IMR-90 (cell line): ENCODE results near the gene FGGY. TPM values are rescaled to one million over a fixed set of nuclear protein-coding genes. Genes with fewer than 3 reads are reported as not detected.
A peak's percentile ranks its signal among the peaks of the same experiment; 100 is the strongest.

Experiments
- ATAC-seq: fragments of 200-7000 bp; cut with Tn5 transposase; 2 replicates; pipeline ENCODE4 v1.9.1; 2020; ENCODE audit warnings: low read depth, mild to moderate bottlenecking, moderate library complexity
- BruUV-seq: library from RNA; stranded (reverse); fragments of 400-500 nt; replicated peaks from 2 replicates; lab custom pipeline; 2021; lab: Mats Ljungman, UMichigan
- CTCF ChIA-PET: fragments of 300-600 bp; formaldehyde crosslinking; extraction: SDS; loops from one replicate; lab custom pipeline; 2021; ENCODE audit warnings: antibody characterized with exemption; lab: Yijun Ruan, JAX
- POLR2A ChIA-PET: fragments of 300-600 bp; sonication (Branson Sonifier 250); formaldehyde crosslinking; loops from one replicate; lab custom pipeline; 2022; ENCODE audit warnings: antibody characterized with exemption; ENCODE audit not compliant: unreplicated experiment; lab: Charles Lee
- DNase-seq: peaks from one replicate; pipeline ENCODE4 v3.0.0; 2013
- H2AFZ ChIP-seq: replicated peaks from 2 replicates; pipeline ENCODE3; 2013; ENCODE audit warnings: low read length, mild to moderate bottlenecking; ENCODE audit not compliant: poor library complexity
- H2AK5ac ChIP-seq: 2 replicates; pipeline ENCODE4 v1.6.1; 2013; ENCODE audit warnings: low read depth, low read length, inconsistent platforms
- H2AK9ac ChIP-seq: replicated peaks from 2 replicates; pipeline ENCODE3; 2013; ENCODE audit warnings: mild to moderate bottlenecking, low read depth, low read length, moderate library complexity; ENCODE audit not compliant: poor library complexity
- H2BK120ac ChIP-seq: 2 replicates; pipeline ENCODE4 v1.6.1; 2013; ENCODE audit warnings: low read depth, low read length, inconsistent platforms
- H2BK15ac ChIP-seq: 3 replicates; pipeline ENCODE4 v1.6.1; 2013; ENCODE audit warnings: low read depth, low read length, inconsistent platforms
- H2BK20ac ChIP-seq: 2 replicates; pipeline ENCODE4 v1.6.1; 2013; ENCODE audit warnings: low read depth, mild to moderate bottlenecking, inconsistent platforms, low read length, moderate library complexity
- H2BK5ac ChIP-seq: 2 replicates; pipeline ENCODE4 v1.6.1; 2013; ENCODE audit warnings: mild to moderate bottlenecking, low read depth, low read length, inconsistent platforms; ENCODE audit not compliant: poor library complexity, severe bottlenecking
- H3K14ac ChIP-seq: replicated peaks from 2 replicates; pipeline ENCODE4 v1.6.1; 2013; ENCODE audit warnings: low read depth, low read length, inconsistent platforms
- H3K18ac ChIP-seq: 2 replicates; pipeline ENCODE4 v1.6.1; 2013; ENCODE audit warnings: low read depth, low read length, control low read depth
- H3K23ac ChIP-seq: 2 replicates; pipeline ENCODE4 v1.6.1; 2013; ENCODE audit warnings: low read depth, low read length, inconsistent platforms
- H3K27ac ChIP-seq: 2 replicates; pipeline ENCODE4 v1.5.1; 2013; ENCODE audit warnings: mild to moderate bottlenecking, control low read depth, low read length; ENCODE audit not compliant: insufficient read depth
- H3K27me3 ChIP-seq: 2 replicates; pipeline ENCODE4 v1.6.1; 2013; ENCODE audit warnings: low read length; ENCODE audit not compliant: control insufficient read depth, insufficient read depth
- H3K36me3 ChIP-seq: 2 replicates; pipeline ENCODE4 v1.6.1; 2013; ENCODE audit warnings: low read length, mixed read lengths; ENCODE audit not compliant: control insufficient read depth, insufficient read depth
- H3K4ac ChIP-seq: 2 replicates; pipeline ENCODE4 v1.6.1; 2013; ENCODE audit warnings: low read depth, low read length, inconsistent platforms
- H3K4me1 ChIP-seq: 2 replicates; pipeline ENCODE4 v1.6.1; 2013; ENCODE audit warnings: low read length, mixed read lengths; ENCODE audit not compliant: control insufficient read depth, insufficient read depth
- H3K4me2 ChIP-seq: 2 replicates; pipeline ENCODE4 v1.6.1; 2013; ENCODE audit warnings: low read depth, mild to moderate bottlenecking, control low read depth, low read length, moderate library complexity
- H3K4me3 ChIP-seq: 2 replicates; pipeline ENCODE4 v1.5.1; 2013; ENCODE audit warnings: low read depth, mild to moderate bottlenecking, control low read depth, low read length, moderate library complexity; ENCODE audit not compliant: insufficient read depth
- H3K56ac ChIP-seq: 2 replicates; pipeline ENCODE4 v1.6.1; 2013; ENCODE audit warnings: low read length, inconsistent platforms; ENCODE audit not compliant: insufficient read depth; ENCODE audit errors: extremely low read depth
- H3K79me1 ChIP-seq, 2 experiments: 2 replicates each; pipeline ENCODE4 v1.6.1; 2013; ENCODE audit warnings: low read length in 2 of 2, inconsistent platforms in 1 of 2, low read depth in 1 of 2
- H3K9ac ChIP-seq: 2 replicates; pipeline ENCODE4 v1.6.1; 2013; ENCODE audit warnings: low read depth, low read length, control low read depth
- H3K9me1 ChIP-seq: 2 replicates; pipeline ENCODE4 v1.6.1; 2013; ENCODE audit warnings: low read length, inconsistent platforms; ENCODE audit not compliant: insufficient read depth
- H3K9me3 ChIP-seq: 2 replicates; pipeline ENCODE4 v1.6.1; 2013; ENCODE audit warnings: low read length; ENCODE audit not compliant: control insufficient read depth, insufficient read depth
- H4K20me1 ChIP-seq: 2 replicates; pipeline ENCODE4 v1.6.1; 2013; ENCODE audit warnings: low read length, inconsistent platforms; ENCODE audit not compliant: insufficient read depth
- H4K5ac ChIP-seq: 2 replicates; pipeline ENCODE4 v1.6.1; 2013; ENCODE audit warnings: mild to moderate bottlenecking, low read depth, low read length, control low read depth
- H4K8ac ChIP-seq, 2 experiments: 2 replicates each; pipeline ENCODE4 v1.6.1; 2013; ENCODE audit warnings: low read depth in 2 of 2, low read length in 2 of 2, control low read depth in 1 of 2, inconsistent platforms in 1 of 2
- H4K91ac ChIP-seq: 2 replicates; pipeline ENCODE4 v1.6.1; 2013; ENCODE audit warnings: low read depth, low read length, inconsistent platforms; ENCODE audit not compliant: insufficient read depth
- BHLHE40 ChIP-seq: fragments of 150-350 bp; IDR thresholded peaks from 2 replicates; pipeline ENCODE4 v1.6.1; 2016; ENCODE audit warnings: mild to moderate bottlenecking, low read depth, low read length
- CEBPB ChIP-seq: IDR thresholded peaks from 2 replicates; pipeline ENCODE4 v1.6.1; 2012; ENCODE audit warnings: low read depth, low read length, improper control_type of control experiment
- CHD1 ChIP-seq: IDR thresholded peaks from 2 replicates; pipeline ENCODE4 v1.6.1; 2012; ENCODE audit warnings: low read depth, low read length, improper control_type of control experiment
- ELK1 ChIP-seq: fragments of 150-350 bp; IDR thresholded peaks from 2 replicates; pipeline ENCODE4 v1.6.1; 2016; ENCODE audit warnings: low read depth, mild to moderate bottlenecking, low read length, moderate library complexity, borderline replicate concordance
- FOS ChIP-seq: fragments of 150-350 bp; IDR thresholded peaks from 2 replicates; pipeline ENCODE4 v1.6.1; 2016; ENCODE audit warnings: low read depth, low read length
- MAFK ChIP-seq: IDR thresholded peaks from 2 replicates; pipeline ENCODE4 v1.6.1; 2012; ENCODE audit warnings: low read depth, low read length, improper control_type of control experiment
- MAZ ChIP-seq: IDR thresholded peaks from 2 replicates; pipeline ENCODE4 v1.6.1; 2012; ENCODE audit warnings: low read depth, mild to moderate bottlenecking, low read length, improper control_type of control experiment, moderate library complexity, borderline replicate concordance
- NFE2L2 ChIP-seq: fragments of 150-350 bp; IDR thresholded peaks from 2 replicates; pipeline ENCODE4 v1.6.1; 2016; ENCODE audit warnings: low read depth, mild to moderate bottlenecking, low read length
- POLR2A ChIP-seq: IDR thresholded peaks from 2 replicates; pipeline ENCODE4 v1.6.1; 2012; ENCODE audit warnings: mild to moderate bottlenecking, low read depth, low read length
- RAD21 ChIP-seq: IDR thresholded peaks from 2 replicates; pipeline ENCODE4 v1.6.1; 2012; ENCODE audit warnings: low read length, improper control_type of control experiment
- RCOR1 ChIP-seq: IDR thresholded peaks from 2 replicates; pipeline ENCODE4 v1.6.1; 2012; ENCODE audit warnings: mild to moderate bottlenecking, low read length, improper control_type of control experiment; ENCODE audit not compliant: insufficient replicate concordance
- RFX5 ChIP-seq: IDR thresholded peaks from 2 replicates; pipeline ENCODE4 v1.8.0; 2012; ENCODE audit warnings: low read depth, mild to moderate bottlenecking, low read length, moderate library complexity
- SMC3 ChIP-seq: fragments of 150-350 bp; IDR thresholded peaks from 2 replicates; pipeline ENCODE4 v1.6.1; 2016; ENCODE audit warnings: low read depth, mild to moderate bottlenecking, antibody characterized with exemption, low read length, moderate library complexity
- USF2 ChIP-seq: fragments of 150-350 bp; IDR thresholded peaks from 2 replicates; pipeline ENCODE4 v1.6.1; 2017; ENCODE audit warnings: mild to moderate bottlenecking, antibody characterized with exemption, low read length, low read depth
- WGBS, 2 experiments: methylation state at CpG; one replicate each; pipeline versions ENCODE4 v1.1.5 to v1.1.7; 2013; ENCODE audit warnings: missing lambda C conversion rate in 2 of 2; ENCODE audit not compliant: insufficient read length in 1 of 2; ENCODE audit errors: extremely low coverage in 2 of 2; 5-methylcytosine and 5-hydroxymethylcytosine counted together
- dilution Hi-C: fragments of 300-500 bp; cut with HindIII; formaldehyde crosslinking; loops from one replicate; pipeline ENCODE4 v1.14.3; 2018; ENCODE audit warnings: low sequenced_read_pairs; ENCODE audit not compliant: unreplicated experiment
- in situ Hi-C: fragments of 300-500 bp; cut with MboI; formaldehyde crosslinking; loops from 3 replicates; pipeline ENCODE4 v1.14.3; 2019; ENCODE audit warnings: low sequenced_read_pairs, inconsistent platforms, mixed read lengths
- intact Hi-C: fragments of 100-400 bp; cut with micrococcal nuclease; formaldehyde crosslinking; loops from 2 replicates; pipeline ENCODE4 v1.10.0; 2022
- polyA plus RNA-seq, 3 experiments: library from polyadenylated mRNA; depleted of rRNA; stranded (reverse); fragments of >200 nt; gene quantifications; 2 replicates each; pipeline ENCODE4 v1.2.3, GENCODE V29; 2012; ENCODE audit warnings: low replicate concordance in 1 of 3
- total RNA-seq: library from RNA; depleted of rRNA; stranded (reverse); fragments of >200 nt; gene quantifications from 2 replicates; pipeline ENCODE4 v1.2.3, GENCODE V29; 2012
- TF ChIP-seq, protein P1 (sequence below): conservative IDR thresholded peaks from 2 replicates; pipeline ENCODE4 v1.5.1; 2012; ENCODE audit warnings: mild to moderate bottlenecking, low read depth, low read length, improper control_type of control experiment

The FGGY gene
- total and polyA plus RNA-seq, 2 of the 4 experiments (the other 2 are of a cell fraction): 5.6 to 14.0 TPM

- Histone ChIP-seq H4K8ac (peak overlapping the region in 1 of 2 experiments; percentile 50; a peak in 2 of 4 replicates), H2BK120ac (peak overlapping the region; percentile 60; the same call in 1 of the 2 replicates), H3K4me3 (no peak overlapping the region), H2BK5ac (no peak overlapping the region), H4K91ac (0 out of 2 replicates have a peak overlapping the region, but pooled peaks have one; percentile 33), H3K4ac (peak overlapping the region; percentile 65), H3K56ac (no peak overlapping the region), H3K36me3 (no peaks in the 10 kb centered on the region), H3K9ac (no peak overlapping the region), H3K27me3 (no peaks in the 10 kb centered on the region; the same call in 1 of the 2 replicates), H4K20me1 (no peaks in the 10 kb centered on the region), H4K5ac (no peak overlapping the region), H2AFZ (no peak overlapping the region), H3K18ac (no peak overlapping the region), H2BK15ac (peak overlapping the region; percentile 57; the same call in 2 of the 3 replicates), H2AK5ac (0 out of 2 replicates have a peak overlapping the region, but pooled peaks have one; percentile 56), H3K4me2 (0 out of 2 replicates have a peak overlapping the region, but pooled peaks have one; percentile 19), H3K9me3 (no peaks in the 10 kb centered on the region; the same call in 1 of the 2 replicates), H3K4me1 (no peaks in the 10 kb centered on the region; the same call in 1 of the 2 replicates), H3K14ac (no peak overlapping the region), H2BK20ac (peak overlapping the region; percentile 61), H3K79me1 (no peaks in the 10 kb centered on the region), H2AK9ac (no peak overlapping the region), H3K27ac (peak overlapping the region; percentile 14; the same call in 1 of the 2 replicates), H3K9me1 (no peaks in the 10 kb centered on the region), H3K23ac (no peak overlapping the region)
- in situ Hi-C loops: no loop called here
- WGBS, 2 experiments: no CpG with 5 or more reads among the region's 5 CpGs
- dilution Hi-C loops: no loop called here
- ATAC-seq: peak; percentile 80
- DNase-seq: peak; percentile 98
- no TSS peak for BruUV-seq
- intact Hi-C loops: no loop called here
- ChIA-PET CTCF (interaction anchor here (0.7 kb wide), 1 partner anchor 208 kb away, joined by 3 read pairs; no protein-coding TSS in a partner anchor), POLR2A (no interaction called here)
- no peak for TF ChIP-seq RFX5
- peak; percentile 49; the same call in 1 of the 2 replicates for TF ChIP-seq CEBPB
- TF ChIP-seq CHD1: no peak
- TF ChIP-seq MAFK: 0 out of 2 replicates have a peak, but pooled peaks have one; percentile 3
- no peak for TF ChIP-seq NFE2L2
- TF ChIP-seq ELK1: no peak
- TF ChIP-seq RCOR1: no peak
- 0 out of 2 replicates have a peak, but pooled peaks have one; percentile 13 for TF ChIP-seq SMC3
- no peak; the same call in 1 of the 2 replicates for TF ChIP-seq FOS
- TF ChIP-seq BHLHE40: no peak
- peak; percentile 53; the same call in 1 of the 2 replicates for TF ChIP-seq MAZ
- TF ChIP-seq, protein P1, sequence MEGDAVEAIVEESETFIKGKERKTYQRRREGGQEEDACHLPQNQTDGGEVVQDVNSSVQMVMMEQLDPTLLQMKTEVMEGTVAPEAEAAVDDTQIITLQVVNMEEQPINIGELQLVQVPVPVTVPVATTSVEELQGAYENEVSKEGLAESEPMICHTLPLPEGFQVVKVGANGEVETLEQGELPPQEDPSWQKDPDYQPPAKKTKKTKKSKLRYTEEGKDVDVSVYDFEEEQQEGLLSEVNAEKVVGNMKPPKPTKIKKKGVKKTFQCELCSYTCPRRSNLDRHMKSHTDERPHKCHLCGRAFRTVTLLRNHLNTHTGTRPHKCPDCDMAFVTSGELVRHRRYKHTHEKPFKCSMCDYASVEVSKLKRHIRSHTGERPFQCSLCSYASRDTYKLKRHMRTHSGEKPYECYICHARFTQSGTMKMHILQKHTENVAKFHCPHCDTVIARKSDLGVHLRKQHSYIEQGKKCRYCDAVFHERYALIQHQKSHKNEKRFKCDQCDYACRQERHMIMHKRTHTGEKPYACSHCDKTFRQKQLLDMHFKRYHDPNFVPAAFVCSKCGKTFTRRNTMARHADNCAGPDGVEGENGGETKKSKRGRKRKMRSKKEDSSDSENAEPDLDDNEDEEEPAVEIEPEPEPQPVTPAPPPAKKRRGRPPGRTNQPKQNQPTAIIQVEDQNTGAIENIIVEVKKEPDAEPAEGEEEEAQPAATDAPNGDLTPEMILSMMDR: no peak
- TF ChIP-seq USF2: no peak
- no peak for TF ChIP-seq POLR2A
- TF ChIP-seq RAD21: peak; percentile 38
These were observed 395.7 kb downstream of the FGGY start for GRCh38 chr1:59692591-59692990.
